IPS-18a (cell line): ENCODE results near the gene ANP32A.

ENCODE experiments used
- H3K27ac ChIP-seq: one replicate; pipeline ENCODE4 v1.5.1; 2013; ENCODE audit warnings: low read length
- H3K27me3 ChIP-seq: one replicate; pipeline ENCODE4 v1.6.1; 2013; ENCODE audit warnings: mild to moderate bottlenecking, low read length; ENCODE audit not compliant: control insufficient read depth, insufficient read depth
- H3K36me3 ChIP-seq: one replicate; pipeline ENCODE4 v1.6.1; 2013; ENCODE audit warnings: low read depth, low read length; ENCODE audit not compliant: control insufficient read depth
- H3K4me1 ChIP-seq: one replicate; pipeline ENCODE4 v1.6.1; 2013; ENCODE audit warnings: low read depth, low read length; ENCODE audit not compliant: control insufficient read depth
- H3K4me3 ChIP-seq: one replicate; pipeline ENCODE4 v1.5.1; 2013; ENCODE audit warnings: low read length
- H3K9ac ChIP-seq: one replicate; pipeline ENCODE4 v1.6.1; 2013; ENCODE audit warnings: mild to moderate bottlenecking, low read length, moderate library complexity
- H3K9me3 ChIP-seq: one replicate; pipeline ENCODE4 v1.6.1; 2013; ENCODE audit warnings: low read depth, low read length; ENCODE audit not compliant: control insufficient read depth

ANP32A gene

GRCh38 chr15:68842958-68843357 lies 22.3 kb upstream of the ANP32A start:
- H3K4me3 ChIP-seq, result no peak overlapping the region
- H3K36me3 ChIP-seq, result no peaks in the 10 kb centered on the region
- H3K27me3 ChIP-seq, result peaks cover 26% of the 10 kb centered on the region
- no peak overlapping the region for H3K27ac ChIP-seq
- no peaks in the 10 kb centered on the region for H3K9me3 ChIP-seq
- H3K4me1 ChIP-seq, result no peaks in the 10 kb centered on the region
- no peak overlapping the region for H3K9ac ChIP-seq

- Histone ChIP-seq H3K27ac (no peak overlapping the region), H3K9me3 (peaks cover 3% of the 10 kb centered on the region), H3K27me3 (peaks cover 7% of the 10 kb centered on the region), H3K4me3 (no peak overlapping the region), H3K9ac (no peak overlapping the region), H3K36me3 (no peaks in the 10 kb centered on the region), H3K4me1 (no peaks in the 10 kb centered on the region)
These were observed 13.7 kb upstream of the ANP32A start for GRCh38 chr15:68834346-68834745.

- peaks cover 3% of the 10 kb centered on the region for H3K9me3 ChIP-seq
- H3K4me3 ChIP-seq, result no peak overlapping the region
- no peaks in the 10 kb centered on the region for H3K4me1 ChIP-seq
- H3K9ac ChIP-seq, result no peak overlapping the region
- H3K27ac ChIP-seq, result no peak overlapping the region
- peaks cover 12% of the 10 kb centered on the region for H3K27me3 ChIP-seq
- no peaks in the 10 kb centered on the region for H3K36me3 ChIP-seq
These were observed 13.1 kb upstream of the ANP32A start for GRCh38 chr15:68833700-68834331.

- Histone ChIP-seq H3K27ac (no peak overlapping the region), H3K9me3 (no peaks in the 10 kb centered on the region), H3K4me3 (no peak overlapping the region), H3K4me1 (no peaks in the 10 kb centered on the region), H3K9ac (no peak overlapping the region), H3K27me3 (peaks cover 43% of the 10 kb centered on the region), H3K36me3 (no peaks in the 10 kb centered on the region)
These were observed 9.6 kb upstream of the ANP32A start for GRCh38 chr15:68830141-68830785.

- H3K4me1 ChIP-seq, result no peaks in the 10 kb centered on the region
- peaks cover 52% of the 10 kb centered on the region for H3K27me3 ChIP-seq
- H3K9ac ChIP-seq, result no peak overlapping the region
- no peaks in the 10 kb centered on the region for H3K36me3 ChIP-seq
- no peak overlapping the region for H3K4me3 ChIP-seq
- H3K9me3 ChIP-seq, result no peaks in the 10 kb centered on the region
- no peak overlapping the region for H3K27ac ChIP-seq
These were observed 8.4 kb upstream of the ANP32A start for GRCh38 chr15:68829068-68829467.

GRCh38 chr15:68823561-68823960 lies 2.9 kb upstream of the ANP32A start:
- Histone ChIP-seq H3K27ac (no peak overlapping the region), H3K9me3 (no peaks in the 10 kb centered on the region), H3K36me3 (no peaks in the 10 kb centered on the region), H3K4me1 (peaks cover 18% of the 10 kb centered on the region), H3K9ac (no peak overlapping the region), H3K27me3 (peaks cover 63% of the 10 kb centered on the region), H3K4me3 (no peak overlapping the region)

- peak overlapping the region; percentile 0 for H3K4me3 ChIP-seq
These were observed 2.1 kb upstream of the ANP32A start for GRCh38 chr15:68822818-68823217.

GRCh38 chr15:68821841-68822381 lies 1.2 kb upstream of the ANP32A start:
- Histone ChIP-seq H3K4me3 (peak overlapping the region; percentile 92), H3K27ac (no peak overlapping the region), H3K27me3 (peaks cover 50% of the 10 kb centered on the region)

More at GRCh38 chr15:68822818-68823217, 2.1 kb upstream of the ANP32A start:
- Histone ChIP-seq H3K36me3 (no peaks in the 10 kb centered on the region), H3K9ac (no peak overlapping the region), H3K27ac (no peak overlapping the region), H3K4me1 (peaks cover 18% of the 10 kb centered on the region), H3K27me3 (peaks cover 60% of the 10 kb centered on the region), H3K9me3 (no peaks in the 10 kb centered on the region)

GRCh38 chr15:68821190-68821840 lies 620 bp upstream of the ANP32A start:
- H3K9ac ChIP-seq, result peak overlapping the region; percentile 47
- peak overlapping the region; percentile 92 for H3K4me3 ChIP-seq
- no peak overlapping the region for H3K27ac ChIP-seq
- no peaks in the 10 kb centered on the region for H3K9me3 ChIP-seq
- no peaks in the 10 kb centered on the region for H3K36me3 ChIP-seq
- peaks cover 44% of the 10 kb centered on the region for H3K27me3 ChIP-seq
- peaks cover 21% of the 10 kb centered on the region for H3K4me1 ChIP-seq

More at GRCh38 chr15:68821841-68822381, 1.2 kb upstream of the ANP32A start:
- H3K9me3 ChIP-seq, result no peaks in the 10 kb centered on the region
- peaks cover 18% of the 10 kb centered on the region for H3K4me1 ChIP-seq
- H3K36me3 ChIP-seq, result no peaks in the 10 kb centered on the region
- peak overlapping the region; percentile 47 for H3K9ac ChIP-seq

- peak overlapping the region; percentile 93 for H3K9ac ChIP-seq
- H3K9me3 ChIP-seq, result no peaks in the 10 kb centered on the region
- peak overlapping the region; percentile 81 for H3K27ac ChIP-seq
- peak overlapping the region; percentile 92 for H3K4me3 ChIP-seq
- peaks cover 31% of the 10 kb centered on the region for H3K27me3 ChIP-seq
- no peaks in the 10 kb centered on the region for H3K36me3 ChIP-seq
- H3K4me1 ChIP-seq, result peaks cover 37% of the 10 kb centered on the region
These were observed 1.0 kb downstream of the ANP32A start for GRCh38 chr15:68819495-68820294.
